IMR-90 (cell line): ENCODE data around the gene C3. TPM values are rescaled to one million over a fixed set of nuclear protein-coding genes. Genes with fewer than 3 reads are reported as not detected.

Experiments used
- ATAC-seq: fragments of 200-7000 bp; cut with Tn5 transposase; 2 replicates; pipeline ENCODE4 v1.9.1; 2020; ENCODE audit warnings: low read depth, mild to moderate bottlenecking, moderate library complexity
- BruUV-seq: library from RNA; stranded (reverse); fragments of 400-500 nt; replicated peaks from 2 replicates; lab custom pipeline; 2021; lab: Mats Ljungman, UMichigan
- CTCF ChIA-PET: fragments of 300-600 bp; formaldehyde crosslinking; extraction: SDS; loops from one replicate; lab custom pipeline; 2021; ENCODE audit warnings: antibody characterized with exemption; lab: Yijun Ruan, JAX
- POLR2A ChIA-PET: fragments of 300-600 bp; sonication (Branson Sonifier 250); formaldehyde crosslinking; loops from one replicate; lab custom pipeline; 2022; ENCODE audit warnings: antibody characterized with exemption; ENCODE audit not compliant: unreplicated experiment; lab: Charles Lee
- DNase-seq: peaks from one replicate; pipeline ENCODE4 v3.0.0; 2013
- H2AFZ ChIP-seq: replicated peaks from 2 replicates; pipeline ENCODE3; 2013; ENCODE audit warnings: low read length, mild to moderate bottlenecking; ENCODE audit not compliant: poor library complexity
- H2AK5ac ChIP-seq: 2 replicates; pipeline ENCODE4 v1.6.1; 2013; ENCODE audit warnings: low read depth, low read length, inconsistent platforms
- H2AK9ac ChIP-seq: replicated peaks from 2 replicates; pipeline ENCODE3; 2013; ENCODE audit warnings: mild to moderate bottlenecking, low read depth, low read length, moderate library complexity; ENCODE audit not compliant: poor library complexity
- H2BK120ac ChIP-seq: 2 replicates; pipeline ENCODE4 v1.6.1; 2013; ENCODE audit warnings: low read depth, low read length, inconsistent platforms
- H2BK15ac ChIP-seq: 3 replicates; pipeline ENCODE4 v1.6.1; 2013; ENCODE audit warnings: low read depth, low read length, inconsistent platforms
- H2BK20ac ChIP-seq: 2 replicates; pipeline ENCODE4 v1.6.1; 2013; ENCODE audit warnings: low read depth, mild to moderate bottlenecking, inconsistent platforms, low read length, moderate library complexity
- H2BK5ac ChIP-seq: 2 replicates; pipeline ENCODE4 v1.6.1; 2013; ENCODE audit warnings: mild to moderate bottlenecking, low read depth, low read length, inconsistent platforms; ENCODE audit not compliant: poor library complexity, severe bottlenecking
- H3K14ac ChIP-seq: replicated peaks from 2 replicates; pipeline ENCODE4 v1.6.1; 2013; ENCODE audit warnings: low read depth, low read length, inconsistent platforms
- H3K18ac ChIP-seq: 2 replicates; pipeline ENCODE4 v1.6.1; 2013; ENCODE audit warnings: low read depth, low read length, control low read depth
- H3K23ac ChIP-seq: 2 replicates; pipeline ENCODE4 v1.6.1; 2013; ENCODE audit warnings: low read depth, low read length, inconsistent platforms
- H3K27ac ChIP-seq: 2 replicates; pipeline ENCODE4 v1.5.1; 2013; ENCODE audit warnings: mild to moderate bottlenecking, control low read depth, low read length; ENCODE audit not compliant: insufficient read depth
- H3K27me3 ChIP-seq: 2 replicates; pipeline ENCODE4 v1.6.1; 2013; ENCODE audit warnings: low read length; ENCODE audit not compliant: control insufficient read depth, insufficient read depth
- H3K36me3 ChIP-seq: 2 replicates; pipeline ENCODE4 v1.6.1; 2013; ENCODE audit warnings: low read length, mixed read lengths; ENCODE audit not compliant: control insufficient read depth, insufficient read depth
- H3K4ac ChIP-seq: 2 replicates; pipeline ENCODE4 v1.6.1; 2013; ENCODE audit warnings: low read depth, low read length, inconsistent platforms
- H3K4me1 ChIP-seq: 2 replicates; pipeline ENCODE4 v1.6.1; 2013; ENCODE audit warnings: low read length, mixed read lengths; ENCODE audit not compliant: control insufficient read depth, insufficient read depth
- H3K4me2 ChIP-seq: 2 replicates; pipeline ENCODE4 v1.6.1; 2013; ENCODE audit warnings: low read depth, mild to moderate bottlenecking, control low read depth, low read length, moderate library complexity
- H3K4me3 ChIP-seq: 2 replicates; pipeline ENCODE4 v1.5.1; 2013; ENCODE audit warnings: low read depth, mild to moderate bottlenecking, control low read depth, low read length, moderate library complexity; ENCODE audit not compliant: insufficient read depth
- H3K56ac ChIP-seq: 2 replicates; pipeline ENCODE4 v1.6.1; 2013; ENCODE audit warnings: low read length, inconsistent platforms; ENCODE audit not compliant: insufficient read depth; ENCODE audit errors: extremely low read depth
- H3K79me1 ChIP-seq, 2 experiments: 2 replicates each; pipeline ENCODE4 v1.6.1; 2013; ENCODE audit warnings: low read length in 2 of 2, inconsistent platforms in 1 of 2, low read depth in 1 of 2
- H3K9ac ChIP-seq: 2 replicates; pipeline ENCODE4 v1.6.1; 2013; ENCODE audit warnings: low read depth, low read length, control low read depth
- H3K9me1 ChIP-seq: 2 replicates; pipeline ENCODE4 v1.6.1; 2013; ENCODE audit warnings: low read length, inconsistent platforms; ENCODE audit not compliant: insufficient read depth
- H3K9me3 ChIP-seq: 2 replicates; pipeline ENCODE4 v1.6.1; 2013; ENCODE audit warnings: low read length; ENCODE audit not compliant: control insufficient read depth, insufficient read depth
- H4K20me1 ChIP-seq: 2 replicates; pipeline ENCODE4 v1.6.1; 2013; ENCODE audit warnings: low read length, inconsistent platforms; ENCODE audit not compliant: insufficient read depth
- H4K5ac ChIP-seq: 2 replicates; pipeline ENCODE4 v1.6.1; 2013; ENCODE audit warnings: mild to moderate bottlenecking, low read depth, low read length, control low read depth
- H4K8ac ChIP-seq, 2 experiments: 2 replicates each; pipeline ENCODE4 v1.6.1; 2013; ENCODE audit warnings: low read depth in 2 of 2, low read length in 2 of 2, control low read depth in 1 of 2, inconsistent platforms in 1 of 2
- H4K91ac ChIP-seq: 2 replicates; pipeline ENCODE4 v1.6.1; 2013; ENCODE audit warnings: low read depth, low read length, inconsistent platforms; ENCODE audit not compliant: insufficient read depth
- SMC3 ChIP-seq: fragments of 150-350 bp; IDR thresholded peaks from 2 replicates; pipeline ENCODE4 v1.6.1; 2016; ENCODE audit warnings: low read depth, mild to moderate bottlenecking, antibody characterized with exemption, low read length, moderate library complexity
- WGBS, 2 experiments: methylation state at CpG; one replicate each; pipeline versions ENCODE4 v1.1.5 to v1.1.7; 2013; ENCODE audit warnings: missing lambda C conversion rate in 2 of 2; ENCODE audit not compliant: insufficient read length in 1 of 2; ENCODE audit errors: extremely low coverage in 2 of 2; 5-methylcytosine and 5-hydroxymethylcytosine counted together
- dilution Hi-C: fragments of 300-500 bp; cut with HindIII; formaldehyde crosslinking; loops from one replicate; pipeline ENCODE4 v1.14.3; 2018; ENCODE audit warnings: low sequenced_read_pairs; ENCODE audit not compliant: unreplicated experiment
- in situ Hi-C: fragments of 300-500 bp; cut with MboI; formaldehyde crosslinking; loops from 3 replicates; pipeline ENCODE4 v1.14.3; 2019; ENCODE audit warnings: low sequenced_read_pairs, inconsistent platforms, mixed read lengths
- intact Hi-C: fragments of 100-400 bp; cut with micrococcal nuclease; formaldehyde crosslinking; loops from 2 replicates; pipeline ENCODE4 v1.10.0; 2022
- polyA plus RNA-seq, 3 experiments: library from polyadenylated mRNA; depleted of rRNA; stranded (reverse); fragments of >200 nt; gene quantifications; 2 replicates each; pipeline ENCODE4 v1.2.3, GENCODE V29; 2012; ENCODE audit warnings: low replicate concordance in 1 of 3
- total RNA-seq: library from RNA; depleted of rRNA; stranded (reverse); fragments of >200 nt; gene quantifications from 2 replicates; pipeline ENCODE4 v1.2.3, GENCODE V29; 2012

Gene C3
- total and polyA plus RNA-seq, 2 of the 4 experiments (the other 2 are of a cell fraction), result 0.36 TPM; not detected in 1

DNA sequence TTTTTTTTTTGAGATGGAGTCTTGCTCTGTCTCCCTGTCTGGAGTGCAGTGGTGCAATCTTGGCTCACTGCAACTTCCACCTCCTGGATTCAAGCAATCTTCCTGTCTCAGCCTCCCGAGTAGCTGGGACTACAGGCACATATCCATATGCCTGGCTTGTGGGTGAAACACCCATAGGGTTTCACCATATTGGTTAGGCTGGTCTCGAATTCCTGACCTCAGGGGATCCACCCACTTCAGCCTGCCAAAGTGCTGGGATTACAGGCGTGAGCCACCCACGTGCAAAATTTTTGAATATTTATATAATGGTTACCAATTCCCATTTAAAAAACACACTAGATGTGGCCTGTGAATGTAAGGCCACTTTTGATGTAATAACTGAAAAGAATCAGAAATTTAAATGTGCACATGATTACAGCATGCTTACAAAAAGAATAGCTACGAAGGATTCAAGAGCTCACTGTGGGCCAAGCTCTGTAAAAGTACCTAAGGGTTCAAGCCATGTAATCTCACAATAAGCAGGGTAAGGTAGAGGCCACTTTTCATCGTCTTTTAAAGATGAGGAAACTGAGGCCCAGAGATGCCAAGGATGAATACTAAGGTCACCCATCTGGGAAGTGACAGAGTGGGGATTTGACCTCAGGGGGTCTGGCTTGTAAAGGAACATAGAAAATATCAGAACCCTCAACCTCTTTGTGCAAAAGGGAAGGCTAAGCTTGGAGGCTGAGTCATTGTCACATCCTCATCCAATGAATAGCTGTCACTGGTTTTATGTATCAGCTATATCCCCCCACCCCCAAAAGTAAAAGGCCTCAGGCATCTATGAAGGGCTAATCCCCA, 68.3 kb downstream of the C3 start:
- H2AK5ac ChIP-seq, result no peak overlapping the region
- H2AK9ac ChIP-seq, result no peak overlapping the region
- no peak overlapping the region for H4K91ac ChIP-seq
- H4K5ac ChIP-seq, result no peak overlapping the region
- H3K79me1 ChIP-seq, result no peaks in the 10 kb centered on the region
- H2BK5ac ChIP-seq, result no peak overlapping the region
- no peaks in the 10 kb centered on the region for H3K36me3 ChIP-seq
- ChIA-PET POLR2A (interaction anchor here (0.6 kb wide), 1 partner anchor 205 kb away, joined by 4 read pairs; no protein-coding TSS in a partner anchor), CTCF (interaction anchor here (1.1 kb wide), 1 partner anchor 18 kb away, joined by 3 read pairs; no protein-coding TSS in a partner anchor)
- no TSS peak for BruUV-seq
- DNase-seq (no peak), ATAC-seq (no peak)
- H3K23ac ChIP-seq, result no peak overlapping the region
- no peaks in the 10 kb centered on the region for H4K20me1 ChIP-seq
- no peak overlapping the region for H3K4me3 ChIP-seq
- no peaks in the 10 kb centered on the region for H3K4me1 ChIP-seq
- no peaks in the 10 kb centered on the region for H3K27me3 ChIP-seq
- no peak overlapping the region for H3K56ac ChIP-seq
- H3K9me1 ChIP-seq, result no peaks in the 10 kb centered on the region
- no peak overlapping the region for H2BK15ac ChIP-seq
- no peak overlapping the region for H2BK20ac ChIP-seq
- no peaks in the 10 kb centered on the region for H3K9me3 ChIP-seq
- no peak overlapping the region for H3K14ac ChIP-seq
- H3K27ac ChIP-seq, result no peak overlapping the region
- in situ Hi-C loops (no loop called here), intact Hi-C loops (no loop called here), dilution Hi-C loops (no loop called here)
- H3K18ac ChIP-seq, result no peak overlapping the region
- no peak overlapping the region for H3K4me2 ChIP-seq
- H4K8ac ChIP-seq, result no peak overlapping the region
- no peak overlapping the region for H3K4ac ChIP-seq
- no peak overlapping the region for H3K9ac ChIP-seq
- H2BK120ac ChIP-seq, result no peak overlapping the region
- TF ChIP-seq SMC3, result no peak
- no peak overlapping the region for H2AFZ ChIP-seq
- no CpG with 5 or more reads among the region's 6 CpGs for WGBS, 2 experiments
